ENCODE measurements around the gene RFX8. TPM values are rescaled to one million over a fixed set of nuclear protein-coding genes. Genes with fewer than 3 reads are reported as not detected.

Gene RFX8
- total RNA-seq, 4 donors from 2014 or later = not detected

- DNase-seq = no peak
- intact Hi-C loops (cut with DNase I; ENCODE audit: low total_unique reads) (no loop called here), in situ Hi-C loops (cut with MboI; ENCODE audit: low pct_ligation_motif_present in 1 of 4, low pct_unique_long_range_greater_than_20kb in 1 of 4, low sequenced_read_pairs in 3 of 4) (no loop called here)
- H3K27ac ChIP-seq = no peak overlapping the region
- WGBS, 2 donors (ENCODE audit: low coverage in 1 of 2) = 79 to 82% methylated on average over 3 of the region's 3 CpGs
- H3K36me3 ChIP-seq = no peaks in the 10 kb centered on the region
- no peak overlapping the region for H3K4me3 ChIP-seq
- no peaks in the 10 kb centered on the region for H3K27me3 ChIP-seq
- no peak for TF ChIP-seq EP300 (IDR thresholded peaks at IDR 0.05; ENCODE audit: low read depth)
- TF ChIP-seq POLR2AphosphoS5 (IDR thresholded peaks at IDR 0.05) = no peak
- no peak for TF ChIP-seq POLR2A (IDR thresholded peaks at IDR 0.05)
- TF ChIP-seq, protein P1, sequence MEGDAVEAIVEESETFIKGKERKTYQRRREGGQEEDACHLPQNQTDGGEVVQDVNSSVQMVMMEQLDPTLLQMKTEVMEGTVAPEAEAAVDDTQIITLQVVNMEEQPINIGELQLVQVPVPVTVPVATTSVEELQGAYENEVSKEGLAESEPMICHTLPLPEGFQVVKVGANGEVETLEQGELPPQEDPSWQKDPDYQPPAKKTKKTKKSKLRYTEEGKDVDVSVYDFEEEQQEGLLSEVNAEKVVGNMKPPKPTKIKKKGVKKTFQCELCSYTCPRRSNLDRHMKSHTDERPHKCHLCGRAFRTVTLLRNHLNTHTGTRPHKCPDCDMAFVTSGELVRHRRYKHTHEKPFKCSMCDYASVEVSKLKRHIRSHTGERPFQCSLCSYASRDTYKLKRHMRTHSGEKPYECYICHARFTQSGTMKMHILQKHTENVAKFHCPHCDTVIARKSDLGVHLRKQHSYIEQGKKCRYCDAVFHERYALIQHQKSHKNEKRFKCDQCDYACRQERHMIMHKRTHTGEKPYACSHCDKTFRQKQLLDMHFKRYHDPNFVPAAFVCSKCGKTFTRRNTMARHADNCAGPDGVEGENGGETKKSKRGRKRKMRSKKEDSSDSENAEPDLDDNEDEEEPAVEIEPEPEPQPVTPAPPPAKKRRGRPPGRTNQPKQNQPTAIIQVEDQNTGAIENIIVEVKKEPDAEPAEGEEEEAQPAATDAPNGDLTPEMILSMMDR (IDR thresholded peaks at IDR 0.05) = no peak
- H3K9me3 ChIP-seq = no peaks in the 10 kb centered on the region
- no peaks in the 10 kb centered on the region for H3K4me1 ChIP-seq
Measured at GRCh38 chr2:101433465-101433864, 41.4 kb downstream of the RFX8 start.

DNA sequence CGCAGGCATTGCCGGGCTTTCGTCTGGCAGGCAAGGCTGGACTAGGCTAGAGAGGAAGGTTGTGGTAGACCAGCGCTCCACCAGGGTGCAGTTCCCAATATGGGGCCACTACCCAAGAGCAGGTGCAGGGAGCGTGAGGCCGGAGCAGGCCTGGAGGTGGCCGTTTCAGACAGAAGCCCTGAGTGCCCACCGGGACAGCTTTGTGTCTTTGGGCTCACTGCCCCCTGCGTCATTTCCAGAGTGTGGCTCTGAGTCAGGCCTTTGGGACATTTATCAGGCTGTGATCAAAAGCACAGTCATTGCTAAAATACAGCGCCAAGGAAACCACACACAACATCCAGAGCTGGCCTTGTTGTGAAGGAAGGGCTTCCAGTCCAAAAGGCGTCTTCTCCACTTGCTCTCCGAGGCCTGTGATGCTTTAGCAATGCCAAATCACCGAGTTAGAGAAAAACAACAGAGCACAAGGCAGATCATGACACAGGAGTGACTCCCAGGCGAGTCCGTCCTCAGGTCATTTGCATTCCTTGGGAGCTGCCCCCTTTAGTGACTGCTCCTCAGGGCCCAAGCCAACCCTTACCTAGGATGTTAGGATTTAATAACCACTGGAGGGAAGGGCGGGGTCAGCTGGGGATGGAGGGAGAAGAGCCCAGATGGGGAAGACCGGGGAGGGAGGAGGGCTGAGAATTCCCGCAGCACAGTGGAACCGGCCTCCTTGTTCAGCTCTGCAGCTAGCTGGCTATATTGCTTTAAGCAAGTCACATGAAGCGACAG, 42.3 kb downstream of the RFX8 start:
- WGBS, 2 donors (ENCODE audit: low coverage in 1 of 2) = 83 to 100% methylated on average over 1 to 20 of the region's 20 CpGs
- in situ Hi-C loops (cut with MboI; ENCODE audit: low pct_ligation_motif_present in 1 of 4, low pct_unique_long_range_greater_than_20kb in 1 of 4, low sequenced_read_pairs in 3 of 4) = no loop called here

DNA sequence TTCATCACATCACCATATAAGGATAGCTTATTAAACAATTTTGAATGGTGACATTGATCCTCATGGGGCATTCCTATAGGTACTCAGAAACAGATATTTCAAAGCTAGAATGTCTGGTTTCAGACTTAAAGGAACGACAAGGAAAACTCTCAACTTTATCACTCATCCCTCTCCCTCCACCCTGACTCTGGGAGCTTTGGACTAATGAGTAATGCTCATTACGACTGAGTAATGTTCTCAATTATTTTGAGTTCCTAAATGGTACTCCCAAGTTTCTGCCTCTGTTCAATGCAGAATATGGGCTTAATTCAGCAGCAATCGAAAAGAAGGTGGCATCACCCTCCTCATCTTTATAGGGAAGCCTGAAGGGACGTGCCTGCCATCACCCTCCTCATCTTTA, 43.4 kb downstream of the RFX8 start:
- no peak for DNase-seq
- no peaks in the 10 kb centered on the region for H3K36me3 ChIP-seq
- no peaks in the 10 kb centered on the region for H3K9me3 ChIP-seq
- TF ChIP-seq POLR2A (IDR thresholded peaks at IDR 0.05) = no peak
- no peak for TF ChIP-seq POLR2AphosphoS5 (IDR thresholded peaks at IDR 0.05)
- TF ChIP-seq, protein P1 (IDR thresholded peaks at IDR 0.05) = no peak
- no peak for TF ChIP-seq EP300 (IDR thresholded peaks at IDR 0.05; ENCODE audit: low read depth)
- no peaks in the 10 kb centered on the region for H3K4me1 ChIP-seq
- no peak overlapping the region for H3K27ac ChIP-seq
- WGBS, 2 donors (ENCODE audit: low coverage in 1 of 2) = 66 to 88% methylated on average over 2 to 4 of the region's 4 CpGs
- in situ Hi-C loops (cut with MboI; ENCODE audit: low pct_ligation_motif_present in 1 of 4, low pct_unique_long_range_greater_than_20kb in 1 of 4, low sequenced_read_pairs in 3 of 4) = no loop called here
- H3K4me3 ChIP-seq = no peak overlapping the region
- intact Hi-C loops (cut with DNase I; ENCODE audit: low total_unique reads) = no loop called here
- H3K27me3 ChIP-seq = no peaks in the 10 kb centered on the region

More for the DNA sequence above, 42.3 kb downstream of the RFX8 start:
- Histone ChIP-seq H3K27ac (no peak overlapping the region), H3K36me3 (no peaks in the 10 kb centered on the region), H3K9me3 (no peaks in the 10 kb centered on the region), H3K4me1 (no peaks in the 10 kb centered on the region), H3K27me3 (no peaks in the 10 kb centered on the region), H3K4me3 (no peak overlapping the region)
- intact Hi-C loops (cut with DNase I; ENCODE audit: low total_unique reads) = no loop called here
- no peak for DNase-seq
- TF ChIP-seq EP300 (IDR thresholded peaks at IDR 0.05; ENCODE audit: low read depth) (no peak), POLR2A (IDR thresholded peaks at IDR 0.05) (no peak), POLR2AphosphoS5 (IDR thresholded peaks at IDR 0.05) (no peak)
- TF ChIP-seq, protein P1 (IDR thresholded peaks at IDR 0.05) = no peak

GRCh38 chr2:101430156-101430555, 44.8 kb downstream of the RFX8 start:
- Histone ChIP-seq H3K36me3 (no peaks in the 10 kb centered on the region), H3K4me3 (no peak overlapping the region), H3K27me3 (no peaks in the 10 kb centered on the region), H3K9me3 (no peaks in the 10 kb centered on the region), H3K4me1 (no peaks in the 10 kb centered on the region), H3K27ac (no peak overlapping the region)
- intact Hi-C loops (cut with DNase I; ENCODE audit: low total_unique reads) = no loop called here
- WGBS, 2 donors (ENCODE audit: low coverage in 1 of 2) = 96 to 100% methylated on average over 2 of the region's 2 CpGs
- in situ Hi-C loops (cut with MboI; ENCODE audit: low pct_ligation_motif_present in 1 of 4, low pct_unique_long_range_greater_than_20kb in 1 of 4, low sequenced_read_pairs in 3 of 4) = no loop called here
- TF ChIP-seq, protein P1 (IDR thresholded peaks at IDR 0.05) = no peak
- TF ChIP-seq EP300 (IDR thresholded peaks at IDR 0.05; ENCODE audit: low read depth) = no peak
- no peak for TF ChIP-seq POLR2AphosphoS5 (IDR thresholded peaks at IDR 0.05)
- no peak for TF ChIP-seq POLR2A (IDR thresholded peaks at IDR 0.05)
- DNase-seq = no peak

Data from transverse colon (tissue), 4 donors.